Kidney (tissue), 14 donors: ENCODE results near the gene ZNF462. TPM values are rescaled to one million over a fixed set of nuclear protein-coding genes. Genes with fewer than 3 reads are reported as not detected.
"Not testable (repeated sequence)": the region's sequence is repeated elsewhere in the genome, so short reads cannot be mapped to it uniquely, and the experiment has no call there.

Experiments used
- DNase-seq, 5 donors: peaks; one replicate each; pipeline ENCODE4 v3.0.0-alpha.2; 2013 to 2020
- FAIRE-seq: peaks from 2 replicates; lab custom pipeline; 2012; peaks lifted over from hg19 to GRCh38; lab: Jason Lieb, UNC
- H3K27ac ChIP-seq, 2 donors: one replicate each; pipeline ENCODE4 v1.7.0; 2013; ENCODE audit warnings: low read depth in 2 of 2, low read length in 2 of 2, inconsistent platforms in 1 of 2
- H3K27me3 ChIP-seq: one replicate; pipeline ENCODE4 v1.7.1; 2013; ENCODE audit warnings: low read length, inconsistent platforms; ENCODE audit not compliant: control insufficient read depth, insufficient read depth
- H3K36me3 ChIP-seq, 3 donors: one replicate each; pipeline versions ENCODE4 v1.7.0 to v1.7.1; 2013; ENCODE audit warnings: low read length in 3 of 3, control low read depth in 1 of 3, inconsistent platforms in 1 of 3; ENCODE audit not compliant: insufficient read depth in 3 of 3, control insufficient read depth in 2 of 3
- H3K4me1 ChIP-seq, 3 donors: one replicate each; pipeline versions ENCODE4 v1.7.0 to v1.7.1; 2013; ENCODE audit warnings: low read length in 3 of 3, inconsistent platforms in 1 of 3, low read depth in 1 of 3; ENCODE audit not compliant: control insufficient read depth in 2 of 3, insufficient read depth in 2 of 3
- H3K4me3 ChIP-seq, 3 donors: one replicate each; pipeline versions ENCODE4 v1.7.0 to v1.8.1; 2013; ENCODE audit warnings: low read length in 3 of 3, control low read depth in 1 of 3, inconsistent platforms in 1 of 3
- H3K9ac ChIP-seq, 3 donors: one replicate each; pipeline versions ENCODE4 v1.7.0 to v1.7.1; 2013; ENCODE audit warnings: low read length in 3 of 3, control low read depth in 1 of 3, inconsistent platforms in 1 of 3
- H3K9me3 ChIP-seq, 3 donors: one replicate each; pipeline versions ENCODE4 v1.7.0 to v1.7.1; 2013; ENCODE audit warnings: low read length in 3 of 3, control low read depth in 1 of 3, inconsistent platforms in 1 of 3; ENCODE audit not compliant: control insufficient read depth in 2 of 3, insufficient read depth in 1 of 3
- intact Hi-C: fragments of 100-400 bp; cut with DNase I; formaldehyde crosslinking; loops from one replicate; pipeline ENCODE4 v1.11.1; 2022
- polyA plus RNA-seq: library from polyadenylated mRNA; stranded (reverse); fragments of 350-450 nt; fragmentation: Illumina TruSeq; extraction: RNeasy Lipid Tissue Mini Kit (QIAGEN cat#74804); gene quantifications from one replicate; pipeline ENCODE4 v1.2.3, GENCODE V29; 2014; ENCODE audit warnings: low read depth, low replicate concordance; ENCODE audit not compliant: insufficient read depth
- total RNA-seq: library from RNA; stranded (reverse); fragmentation: NEBNext Ultra II Directional; extraction: Animal tissue kit (Norgen Biotek cat#: 25700); gene quantifications from one replicate; pipeline ENCODE4 v1.2.1, GENCODE V29; 2021
- TF ChIP-seq, protein P1 (sequence below): IDR thresholded peaks from 3 replicates; pipeline ENCODE4 v1.5.1; 2012; ENCODE audit warnings: mild to moderate bottlenecking, moderate library complexity, borderline replicate concordance; ENCODE audit not compliant: insufficient read depth; ENCODE audit errors: extremely low read depth
- donor health status: control.
- donor health status: control.
- donor health status: control.
- donor health status: control.
- donor health status: control.
- donor health status: DM: yes; HTN: yes; CAD: no.
- donor health status: Normal renal cell carcinoma (clear cell type).

The ZNF462 gene
- total and polyA plus RNA-seq, 2 donors from 2014 or later, result 1.8 to 47.0 TPM

DNA sequence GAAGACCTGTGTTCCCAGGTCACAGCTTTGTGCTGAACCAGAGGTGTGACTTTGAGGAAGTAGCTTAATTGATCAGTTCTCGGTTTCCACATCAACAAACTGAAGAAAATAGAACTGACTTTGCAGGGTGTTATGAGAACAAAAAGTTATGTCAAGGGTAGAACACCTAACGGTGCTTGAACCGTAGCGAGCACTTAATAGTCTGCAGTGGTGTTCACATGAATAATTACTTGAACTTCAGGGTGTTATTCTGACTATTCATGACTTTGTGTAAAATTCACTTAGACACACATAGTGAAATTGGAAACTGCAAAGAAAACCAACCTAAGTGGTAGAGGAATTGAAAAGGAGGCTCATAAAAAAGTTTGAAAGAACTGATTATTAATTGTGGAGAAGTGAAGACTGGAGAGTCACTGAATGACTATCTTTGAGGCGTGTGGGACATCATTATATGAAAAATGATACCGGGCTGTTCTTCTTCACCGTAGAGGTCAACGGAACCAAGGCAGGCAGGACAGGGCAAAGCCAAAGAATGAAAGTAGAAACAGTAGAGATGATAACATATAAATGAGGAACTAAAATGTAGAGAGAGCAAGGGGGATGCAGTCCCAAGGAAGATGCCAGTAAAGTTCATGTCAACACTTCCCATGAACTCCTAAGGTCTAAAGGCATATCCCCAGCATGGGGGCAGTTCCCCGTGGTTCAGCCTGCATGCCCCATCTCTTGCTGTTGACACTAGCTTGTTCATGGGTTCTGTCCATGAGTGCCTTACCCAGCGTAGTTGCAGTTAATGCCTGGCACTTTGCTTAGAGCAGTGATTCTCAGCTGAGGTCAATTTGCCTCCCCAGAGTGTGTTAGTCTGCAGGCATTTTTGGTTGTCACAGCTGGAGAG, 118.7 kb downstream of the ZNF462 start:
- H3K4me1 ChIP-seq, result no peaks in the 10 kb centered on the region

DNA sequence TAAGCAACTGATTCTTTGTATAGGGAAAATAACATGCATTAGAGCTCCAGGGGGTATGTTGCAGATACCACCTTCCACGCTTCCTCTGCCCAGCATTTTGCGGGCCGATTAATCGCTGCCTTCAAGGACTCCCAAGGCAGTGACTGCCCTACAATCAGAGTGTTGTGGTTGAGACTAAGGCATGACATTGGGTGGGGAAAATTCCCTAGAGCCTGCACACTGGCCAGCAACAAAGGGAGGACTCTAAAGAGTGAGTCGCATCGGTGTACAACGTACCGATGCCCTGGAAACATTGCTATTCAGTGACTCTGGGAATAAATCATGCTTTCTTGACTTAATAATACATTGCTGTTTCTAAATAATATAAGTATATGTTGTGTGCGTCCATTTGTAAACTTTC, 119.7 kb downstream of the ZNF462 start:
- no peak for DNase-seq
- no peak for FAIRE-seq
- Histone ChIP-seq H3K27ac (no peak overlapping the region), H3K9me3 (no peaks in the 10 kb centered on the region), H3K4me3 (no peak overlapping the region), H3K9ac (no peak overlapping the region), H3K4me1 (no peaks in the 10 kb centered on the region), H3K36me3 (peaks cover 3 to 10% (median 8%) of the 10 kb centered on the region in 3 donors), H3K27me3 (no peaks in the 10 kb centered on the region)
- TF ChIP-seq, protein P1, sequence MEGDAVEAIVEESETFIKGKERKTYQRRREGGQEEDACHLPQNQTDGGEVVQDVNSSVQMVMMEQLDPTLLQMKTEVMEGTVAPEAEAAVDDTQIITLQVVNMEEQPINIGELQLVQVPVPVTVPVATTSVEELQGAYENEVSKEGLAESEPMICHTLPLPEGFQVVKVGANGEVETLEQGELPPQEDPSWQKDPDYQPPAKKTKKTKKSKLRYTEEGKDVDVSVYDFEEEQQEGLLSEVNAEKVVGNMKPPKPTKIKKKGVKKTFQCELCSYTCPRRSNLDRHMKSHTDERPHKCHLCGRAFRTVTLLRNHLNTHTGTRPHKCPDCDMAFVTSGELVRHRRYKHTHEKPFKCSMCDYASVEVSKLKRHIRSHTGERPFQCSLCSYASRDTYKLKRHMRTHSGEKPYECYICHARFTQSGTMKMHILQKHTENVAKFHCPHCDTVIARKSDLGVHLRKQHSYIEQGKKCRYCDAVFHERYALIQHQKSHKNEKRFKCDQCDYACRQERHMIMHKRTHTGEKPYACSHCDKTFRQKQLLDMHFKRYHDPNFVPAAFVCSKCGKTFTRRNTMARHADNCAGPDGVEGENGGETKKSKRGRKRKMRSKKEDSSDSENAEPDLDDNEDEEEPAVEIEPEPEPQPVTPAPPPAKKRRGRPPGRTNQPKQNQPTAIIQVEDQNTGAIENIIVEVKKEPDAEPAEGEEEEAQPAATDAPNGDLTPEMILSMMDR, result no peak
- intact Hi-C loops, result no loop called here

More for the DNA sequence above, 118.7 kb downstream of the ZNF462 start:
- TF ChIP-seq, protein P1, result no peak
- FAIRE-seq (no peak), DNase-seq (no peak)
- no peak overlapping the region for H3K9ac ChIP-seq
- intact Hi-C loops, result no loop called here
- H3K27ac ChIP-seq, result no peak overlapping the region
- no peak overlapping the region for H3K4me3 ChIP-seq
- H3K9me3 ChIP-seq, result no peaks in the 10 kb centered on the region
- H3K27me3 ChIP-seq, result no peaks in the 10 kb centered on the region
- H3K36me3 ChIP-seq, result peaks cover 5 to 18% (median 14%) of the 10 kb centered on the region in 3 donors

DNA sequence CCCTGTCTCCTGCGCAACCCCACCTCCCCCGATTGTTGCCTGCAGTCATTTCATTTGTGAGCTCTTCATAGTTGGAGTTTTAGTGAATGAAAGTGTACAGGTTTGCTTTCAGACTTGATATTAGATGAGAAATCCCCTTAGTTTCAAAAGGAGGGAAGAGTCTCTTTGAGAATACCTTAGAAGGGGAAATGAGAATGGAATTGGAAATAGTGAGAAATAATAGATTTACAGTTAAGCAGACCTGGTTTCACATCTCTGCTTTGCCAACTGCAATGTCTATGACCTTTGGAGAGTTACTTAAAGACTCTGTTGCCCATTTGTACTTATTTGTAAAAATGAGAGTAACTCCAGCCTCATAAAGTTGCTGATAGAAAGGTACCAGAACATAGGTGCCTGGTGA, 120.4 kb downstream of the ZNF462 start:
- FAIRE-seq (no peak), DNase-seq (no peak)
- Histone ChIP-seq H3K4me1 (no peaks in the 10 kb centered on the region), H3K9me3 (no peaks in the 10 kb centered on the region), H3K9ac (no peak overlapping the region), H3K27ac (no peak overlapping the region), H3K27me3 (no peaks in the 10 kb centered on the region), H3K36me3 (peaks cover 2 to 9% (median 5%) of the 10 kb centered on the region in 3 donors), H3K4me3 (no peak overlapping the region)
- intact Hi-C loops, result no loop called here
- TF ChIP-seq, protein P1, result no peak

DNA sequence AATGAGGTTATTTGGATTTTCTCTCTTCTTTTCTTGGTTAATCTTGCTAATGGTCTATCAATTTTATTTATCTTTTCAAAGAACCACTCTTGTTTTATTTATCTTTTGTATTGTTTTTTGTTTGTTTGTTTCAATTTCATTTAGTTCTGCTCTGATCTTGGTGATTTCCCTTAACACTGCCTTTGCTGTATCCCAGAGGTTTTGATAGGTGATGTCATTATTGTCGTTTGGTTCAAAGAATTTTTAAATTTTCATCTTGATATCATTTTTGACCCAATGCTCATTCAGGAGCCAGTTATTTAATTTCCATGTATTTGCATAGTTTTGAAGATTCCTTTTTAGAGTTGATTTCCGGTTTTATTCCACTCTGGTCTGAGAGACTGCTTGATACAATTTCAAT, 126.9 kb downstream of the ZNF462 start:
- H3K4me1 ChIP-seq, intact Hi-C loops, H3K9me3 ChIP-seq, H3K27ac ChIP-seq, FAIRE-seq, H3K4me3 ChIP-seq, H3K27me3 ChIP-seq, H3K36me3 ChIP-seq, H3K9ac ChIP-seq, DNase-seq: not testable (repeated sequence)
